ENCODE data around the gene IL9R.

IL9R gene

DNA sequence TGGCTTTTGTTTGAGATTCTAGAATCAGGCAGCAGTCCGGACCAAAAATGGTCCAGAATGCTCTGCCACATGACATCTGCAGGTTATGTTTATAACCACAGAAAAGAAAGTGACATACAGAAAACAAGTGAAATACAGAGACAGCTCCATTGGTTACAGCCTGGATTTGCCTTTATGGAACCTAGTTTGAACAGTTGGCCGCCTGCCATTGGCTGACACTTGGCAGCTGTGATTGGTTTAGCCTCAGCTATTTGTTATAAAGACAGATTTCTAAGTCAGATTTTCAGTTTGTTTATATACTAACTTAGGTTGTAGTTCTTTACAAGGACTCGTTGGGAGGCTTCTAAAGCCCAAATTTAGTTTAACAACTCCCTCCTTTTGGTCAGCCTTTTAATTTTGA, 40.8 kb upstream of the IL9R start:
- no peak overlapping the region for H3K4me3 ChIP-seq (ENCODE audit: low read depth, low read length)
- no peak for TF ChIP-seq CTCF (IDR thresholded peaks at IDR 0.05; ENCODE audit: borderline replicate concordance, insufficient read depth, low read depth, low read length)

- no peak for TF ChIP-seq CTCF (IDR thresholded peaks at IDR 0.05; ENCODE audit: borderline replicate concordance, insufficient read depth, low read depth, low read length)
Measured at GRCh38 chrX:155957843-155958242, 39.7 kb upstream of the IL9R start.

GRCh38 chrX:155959018-155959587, 38.4 kb upstream of the IL9R start:
- no peak overlapping the region for H3K4me3 ChIP-seq (ENCODE audit: low read depth, low read length)
- no peak for TF ChIP-seq CTCF (IDR thresholded peaks at IDR 0.05; ENCODE audit: borderline replicate concordance, insufficient read depth, low read depth, low read length)

More at GRCh38 chrX:155957843-155958242, 39.7 kb upstream of the IL9R start:
- no peak overlapping the region for H3K4me3 ChIP-seq (ENCODE audit: low read depth, low read length)

DNA sequence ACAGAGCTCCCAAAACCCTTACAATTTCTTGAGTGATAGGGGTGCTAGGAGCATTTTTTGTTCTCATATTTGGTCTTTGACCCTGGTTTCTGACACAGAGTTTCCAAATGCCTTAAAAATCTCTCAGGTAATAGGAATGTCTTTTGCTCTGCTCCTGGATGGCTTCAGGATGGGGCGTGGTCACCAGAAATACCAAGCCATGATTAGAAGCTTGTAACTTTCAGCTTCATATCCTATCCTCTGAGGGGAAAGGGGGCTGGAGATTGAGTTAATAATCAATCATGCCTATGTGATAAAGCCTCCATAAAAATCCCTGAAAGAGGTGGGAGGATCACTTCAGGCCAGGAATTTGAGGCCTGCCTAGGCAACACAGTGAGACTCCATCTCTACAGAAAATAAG, 34.6 kb upstream of the IL9R start:
- H3K4me3 ChIP-seq (ENCODE audit: low read depth, low read length) = no peak overlapping the region
- TF ChIP-seq CTCF (IDR thresholded peaks at IDR 0.05; ENCODE audit: borderline replicate concordance, insufficient read depth, low read depth, low read length) = no peak

GRCh38 chrX:155966876-155967275, 30.6 kb upstream of the IL9R start:
- peak; percentile 58 for TF ChIP-seq CTCF (IDR thresholded peaks at IDR 0.05; ENCODE audit: borderline replicate concordance, insufficient read depth, low read depth, low read length)
- no peak overlapping the region for H3K4me3 ChIP-seq (ENCODE audit: low read depth, low read length)

GRCh38 chrX:155967653-155968325, 29.7 kb upstream of the IL9R start:
- TF ChIP-seq CTCF (IDR thresholded peaks at IDR 0.05; ENCODE audit: borderline replicate concordance, insufficient read depth, low read depth, low read length) = no peak

GRCh38 chrX:155968326-155968661, 29.2 kb upstream of the IL9R start:
- no peak for TF ChIP-seq CTCF (IDR thresholded peaks at IDR 0.05; ENCODE audit: borderline replicate concordance, insufficient read depth, low read depth, low read length)
- H3K4me3 ChIP-seq (ENCODE audit: low read depth, low read length) = no peak overlapping the region

More at GRCh38 chrX:155967653-155968325, 29.7 kb upstream of the IL9R start:
- no peak overlapping the region for H3K4me3 ChIP-seq (ENCODE audit: low read depth, low read length)

All from GM12875 (cell line).